Measurements from ENCODE around the gene CS.
"Not testable (repeated sequence)": the region's sequence is repeated elsewhere in the genome, so short reads cannot be mapped to it uniquely, and the experiment has no call there.

The CS gene

DNA sequence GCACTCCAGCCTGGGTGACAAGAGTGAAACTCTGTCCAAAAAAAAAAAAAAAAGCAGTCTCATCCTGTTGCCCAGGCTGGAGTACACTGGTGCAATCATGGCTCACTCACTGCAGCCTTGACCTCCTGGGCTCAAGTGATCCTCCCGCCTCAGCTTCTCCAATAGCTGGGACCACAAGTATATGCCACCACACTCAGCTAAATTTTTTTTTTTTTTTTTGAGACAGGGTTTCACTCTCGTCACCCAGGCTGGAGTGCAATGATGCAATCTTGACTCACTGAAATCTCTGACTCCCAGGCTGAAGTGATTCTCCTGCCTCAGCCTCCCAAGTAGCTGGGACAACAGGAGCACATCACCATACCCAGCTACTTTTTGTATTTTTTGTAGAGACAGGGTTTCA, 20.9 kb upstream of the CS start:
- no peak for DNase-seq (ENCODE audit: low spot score)

GRCh38 chr12:56317675-56318074, 17.5 kb upstream of the CS start:
- no peak for DNase-seq (ENCODE audit: low spot score)

GRCh38 chr12:56315622-56316473, 15.7 kb upstream of the CS start, which contains the start of gene CNPY2:
TSS of gene CNPY2 (minus strand) at chr12:56315988. CDS start at chr12:56315217, 771 bp downstream.
- peak; percentile 92 for DNase-seq (ENCODE audit: low spot score)

DNA sequence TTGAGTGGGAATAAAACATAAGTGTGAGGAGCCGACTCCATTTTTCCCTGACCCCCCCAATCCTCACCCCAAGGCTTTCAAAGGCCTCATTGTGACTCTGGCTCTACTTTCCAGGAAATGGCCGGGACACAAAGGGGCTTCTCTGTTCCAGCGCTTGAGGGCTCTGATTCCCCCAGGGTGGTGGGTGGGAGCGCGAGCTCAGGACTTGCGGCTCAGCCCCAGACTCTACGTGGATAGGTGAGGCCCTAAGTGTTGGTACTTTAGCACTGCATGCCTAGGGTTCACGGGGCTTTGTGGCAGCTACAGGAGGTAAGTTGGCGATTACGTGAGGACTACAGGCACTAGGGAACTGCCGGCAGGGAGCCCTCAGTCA, 15.1 kb upstream of the CS start:
- DNase-seq (ENCODE audit: low spot score), result no peak

- no peak for DNase-seq (ENCODE audit: low spot score)
Observed at GRCh38 chr12:56311003-56311402, 10.9 kb upstream of the CS start.

GRCh38 chr12:56308714-56309113, 8.6 kb upstream of the CS start:
- no peak for DNase-seq (ENCODE audit: low spot score)

DNA sequence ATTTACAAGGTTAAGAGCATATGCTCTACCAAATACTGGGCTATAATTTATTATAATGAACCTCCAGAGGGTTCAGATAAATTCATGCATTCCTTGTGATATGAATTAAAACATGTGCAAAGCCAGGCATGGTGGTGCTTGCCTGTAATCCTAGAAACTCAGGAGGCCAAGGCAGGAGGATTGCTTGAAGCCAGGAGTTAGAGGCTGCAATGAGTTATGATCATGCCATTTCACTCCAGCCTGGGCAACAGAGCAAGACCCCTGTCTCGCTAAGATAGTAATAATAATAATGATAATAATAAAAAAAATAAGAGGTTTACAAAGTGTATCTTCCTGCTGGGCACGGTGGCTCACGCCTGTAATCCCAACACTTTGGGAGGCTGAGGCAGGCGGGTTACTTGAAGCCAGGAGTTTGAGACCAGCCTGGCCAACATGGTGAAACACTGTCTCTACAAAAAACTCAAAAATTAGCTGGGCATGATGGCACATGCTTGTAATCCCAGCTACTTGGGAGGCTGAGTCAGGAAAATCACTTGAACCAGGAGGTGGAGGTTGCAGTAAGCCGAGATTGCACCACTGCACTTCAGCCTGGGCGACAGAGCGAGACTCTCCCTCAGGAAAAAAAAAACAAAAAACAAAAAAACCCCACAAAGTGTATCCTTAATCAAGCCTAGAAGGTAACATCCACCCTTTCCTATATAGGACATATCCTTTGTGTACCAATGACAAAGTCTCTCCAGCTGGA, 7.3 kb upstream of the CS start:
- no peak for DNase-seq (ENCODE audit: low spot score)

GRCh38 chr12:56304872-56305590, 4.9 kb upstream of the CS start:
- no peak for DNase-seq (ENCODE audit: low spot score)

DNA sequence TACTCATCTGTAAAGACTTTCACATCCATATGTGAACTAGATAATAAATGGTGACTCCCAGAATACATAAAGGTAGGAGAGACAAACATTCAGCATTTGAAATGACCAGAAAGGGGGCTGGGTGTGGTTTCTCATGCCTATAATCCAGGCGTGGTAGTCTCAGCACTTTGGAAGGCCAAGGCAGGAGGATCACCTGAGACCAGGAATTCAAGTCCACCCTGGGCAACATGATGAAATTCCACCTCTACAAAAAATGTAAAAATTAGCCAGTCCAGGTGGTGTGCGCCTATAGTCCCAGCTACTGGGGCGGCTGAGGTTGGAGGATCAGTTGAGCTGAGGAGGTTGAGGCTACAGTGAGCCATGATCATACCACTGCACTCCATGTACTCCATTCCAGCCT, 4.1 kb upstream of the CS start:
- DNase-seq (ENCODE audit: low spot score), result no peak

- no peak for DNase-seq (ENCODE audit: low spot score)
Observed at GRCh38 chr12:56300644-56301464, 724 bp upstream of the CS start.

GRCh38 chr12:56299308-56299852, 750 bp downstream of the CS start:
- peak; percentile 31 for DNase-seq (ENCODE audit: low spot score)

- no peak for DNase-seq (ENCODE audit: low spot score)
Observed at GRCh38 chr12:56298828-56299227, 1.3 kb downstream of the CS start.

- no peak for DNase-seq (ENCODE audit: low spot score)
Observed at GRCh38 chr12:56297400-56297799, 2.7 kb downstream of the CS start.

DNA sequence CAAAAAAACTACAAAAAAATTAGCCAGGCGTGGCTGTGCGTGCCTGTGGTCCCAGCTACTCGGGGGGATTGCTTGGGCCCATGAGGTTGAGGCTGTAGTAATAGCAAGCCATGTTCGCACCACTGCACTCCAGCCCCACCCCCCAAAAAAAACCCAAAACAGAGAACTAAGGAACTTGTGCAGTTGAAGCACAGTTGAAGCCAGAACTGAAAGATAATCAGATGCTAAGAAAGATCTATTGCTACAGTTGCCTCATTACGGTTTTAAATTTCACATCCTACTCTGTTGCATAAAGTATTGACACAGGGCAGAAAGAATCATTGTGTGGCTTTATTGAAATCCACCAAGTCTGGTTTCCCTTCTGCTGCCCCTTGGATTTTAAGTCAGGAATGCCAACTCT, 3.8 kb downstream of the CS start:
- DNase-seq (ENCODE audit: low spot score), result no peak

- no peak for DNase-seq (ENCODE audit: low spot score)
Observed at GRCh38 chr12:56293795-56294194, 6.3 kb downstream of the CS start.

DNA sequence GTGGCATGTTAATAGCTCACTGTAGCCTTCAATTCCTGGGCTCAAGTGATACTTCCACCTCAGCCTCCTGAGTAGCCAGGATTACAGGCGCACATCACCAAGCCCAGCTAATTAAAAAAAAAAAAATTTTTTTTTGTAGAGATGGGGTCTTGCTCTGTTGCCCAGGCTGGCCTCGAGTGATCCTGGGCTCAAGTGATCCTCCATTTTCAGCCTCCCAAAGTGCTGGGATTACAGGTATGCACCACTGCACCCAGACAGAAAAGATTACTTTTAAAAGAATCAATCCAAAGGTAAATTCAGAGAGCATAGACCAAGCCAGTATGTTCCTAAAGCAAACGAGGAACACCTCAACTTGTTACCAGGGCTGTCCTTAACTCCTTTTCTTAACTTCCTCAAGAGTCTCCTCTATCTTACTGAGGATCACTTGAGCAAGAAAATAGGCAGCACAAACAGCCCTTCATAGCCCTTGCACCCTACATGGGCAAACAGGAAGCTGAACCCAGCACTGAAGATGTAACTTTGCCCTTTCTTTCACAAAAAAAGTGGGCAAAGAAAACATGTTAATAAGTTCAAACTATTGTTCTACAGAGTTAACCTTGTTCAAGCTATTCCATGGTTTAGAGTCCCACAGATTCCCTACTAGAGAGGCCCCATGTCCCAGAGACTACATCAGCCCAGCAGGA, 11.3 kb downstream of the CS start:
- no peak for DNase-seq (ENCODE audit: low spot score)

DNA sequence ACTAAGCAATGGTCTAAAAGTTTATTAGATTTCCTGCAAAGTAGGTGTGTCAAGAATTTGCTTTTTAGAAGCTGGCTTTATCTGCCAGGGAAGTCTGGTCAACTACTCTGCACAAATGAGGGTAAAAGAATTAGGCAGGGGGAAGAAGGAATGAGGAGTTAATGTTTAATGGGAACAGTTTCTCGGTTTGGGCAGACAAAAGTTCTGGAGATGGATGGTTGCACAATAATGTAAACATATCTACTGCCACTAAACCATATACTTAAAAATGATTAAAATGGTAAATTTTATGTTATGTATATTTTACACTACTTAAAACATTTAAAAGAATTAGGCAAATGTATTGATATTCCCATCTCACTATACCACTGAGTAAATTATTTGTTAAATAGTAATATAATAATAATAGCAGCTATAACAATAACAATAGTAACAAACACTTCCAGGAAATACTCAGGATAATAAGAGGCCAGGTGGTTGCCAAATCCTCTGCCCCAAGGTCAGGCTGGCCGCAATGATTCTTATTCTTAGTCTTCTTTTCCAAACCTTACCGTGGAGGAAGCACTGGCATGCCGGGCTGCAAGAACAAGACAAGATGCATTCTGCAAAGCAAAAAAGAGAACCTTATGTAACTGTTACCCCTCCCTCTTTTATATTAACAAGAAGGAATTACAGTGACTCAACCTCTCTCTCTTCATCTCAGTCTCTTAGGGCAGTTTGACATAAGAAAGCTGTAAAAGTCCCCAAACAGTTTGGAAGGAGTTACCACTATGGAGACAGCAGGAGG, 13.9 kb downstream of the CS start:
- no peak for DNase-seq (ENCODE audit: low spot score)

DNA sequence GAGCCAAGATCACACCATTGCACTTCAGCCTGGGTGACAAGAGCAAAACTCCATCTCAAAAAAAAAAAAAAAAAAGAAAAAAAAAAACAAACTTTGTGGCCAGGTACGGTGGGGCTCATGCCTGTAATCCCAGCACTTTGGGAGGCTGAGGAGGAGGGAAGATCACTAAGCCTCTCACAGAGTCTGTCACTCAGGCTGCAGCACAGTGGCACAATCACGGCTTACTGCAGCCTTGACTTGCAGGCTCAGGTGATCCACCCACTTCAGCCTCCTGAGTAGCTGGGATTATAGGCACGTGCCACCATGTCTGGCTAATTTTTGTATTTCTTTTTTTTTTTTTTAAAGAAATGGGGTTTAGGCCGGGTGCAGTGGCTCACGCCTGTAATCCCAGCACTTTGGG, 15.9 kb downstream of the CS start:
- not testable (repeated sequence) for DNase-seq (ENCODE audit: low spot score)

GRCh38 chr12:56282579-56282978, 17.6 kb downstream of the CS start:
- DNase-seq (ENCODE audit: low spot score), result no peak

GRCh38 chr12:56282030-56282429, 18.1 kb downstream of the CS start:
- DNase-seq (ENCODE audit: low spot score), result no peak

All from CD4-positive, alpha-beta T cell treated with Interleukin-6 at 100 ng/mL for 8 hours (primary cell).